ENCODE data around the gene USP32. TPM values are rescaled to one million over a fixed set of nuclear protein-coding genes. Genes with fewer than 3 reads are reported as not detected.
"Not testable (repeated sequence)": the region's sequence is repeated elsewhere in the genome, so short reads cannot be mapped to it uniquely, and the experiment has no call there.

The USP32 gene
- polyA plus RNA-seq, 1 donor (not counting 4 experiments of a cell fraction or from before 2014, with no cell fraction given) = 37.6 TPM

DNA sequence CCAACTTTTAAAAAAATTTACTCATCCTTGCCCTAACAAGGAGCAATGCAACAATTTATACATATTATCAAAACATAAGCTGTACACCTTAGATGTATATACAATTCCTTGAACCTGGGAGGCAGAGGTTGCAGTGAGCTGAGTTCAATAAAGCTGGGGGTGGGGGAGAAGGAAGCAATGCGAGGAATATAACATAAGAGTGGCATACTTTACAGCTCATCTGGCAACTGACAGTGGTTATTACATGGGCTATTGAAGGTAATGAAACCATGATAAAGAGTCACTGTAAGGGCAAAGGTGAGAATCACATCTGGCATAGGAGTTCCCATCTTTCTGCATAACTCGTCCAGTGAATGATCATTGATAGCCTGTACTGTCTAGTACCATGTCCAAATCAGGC, 198.5 kb downstream of the USP32 start:
- Histone ChIP-seq H3K9ac (ENCODE audit: control insufficient read depth, extremely low read depth, insufficient read depth, low read length) (no peak overlapping the region), H3K27me3 (ENCODE audit: control insufficient read depth, extremely low read depth, insufficient read depth, low read length) (no peaks in the 10 kb centered on the region), H4K20me1 (ENCODE audit: control insufficient read depth, extremely low read depth, insufficient read depth, low read length) (no peaks in the 10 kb centered on the region), H3K36me3 (ENCODE audit: control insufficient read depth in 2 of 2, extremely low read depth in 1 of 2, insufficient read depth in 2 of 2, low read length in 2 of 2) (peaks cover 4 to 8% of the 10 kb centered on the region in 2 experiments), H3K4me2 (ENCODE audit: control insufficient read depth, extremely low read depth, insufficient read depth, low read depth, low read length) (no peak overlapping the region), H3K4me3 (ENCODE audit: control insufficient read depth in 2 of 3, extremely low read depth in 1 of 3, insufficient read depth in 2 of 3, low read depth in 1 of 3, low read length in 3 of 3) (no peak overlapping the region), H3K79me2 (ENCODE audit: control insufficient read depth, insufficient read depth, low read length) (no peaks in the 10 kb centered on the region), H2AFZ (ENCODE audit: control insufficient read depth, low read length) (no peak overlapping the region), H3K9me3 (ENCODE audit: control insufficient read depth, low read depth, low read length) (no peaks in the 10 kb centered on the region), H3K4me1 (ENCODE audit: control insufficient read depth, extremely low read depth, insufficient read depth, low read length) (no peaks in the 10 kb centered on the region), H3K9me1 (ENCODE audit: control insufficient read depth, extremely low read depth, insufficient read depth, low read length) (no peaks in the 10 kb centered on the region), H3K27ac (ENCODE audit: control insufficient read depth, insufficient read depth, low read length) (no peak overlapping the region)
- dilution Hi-C loops (cut with MboI; ENCODE audit: extremely low pct_ligation_motif_present, low sequenced_read_pairs) = no loop called here
- no peak for TF ChIP-seq EZH2 (IDR thresholded peaks at IDR 0.05; ENCODE audit: low read length)
- TF ChIP-seq, protein P1, sequence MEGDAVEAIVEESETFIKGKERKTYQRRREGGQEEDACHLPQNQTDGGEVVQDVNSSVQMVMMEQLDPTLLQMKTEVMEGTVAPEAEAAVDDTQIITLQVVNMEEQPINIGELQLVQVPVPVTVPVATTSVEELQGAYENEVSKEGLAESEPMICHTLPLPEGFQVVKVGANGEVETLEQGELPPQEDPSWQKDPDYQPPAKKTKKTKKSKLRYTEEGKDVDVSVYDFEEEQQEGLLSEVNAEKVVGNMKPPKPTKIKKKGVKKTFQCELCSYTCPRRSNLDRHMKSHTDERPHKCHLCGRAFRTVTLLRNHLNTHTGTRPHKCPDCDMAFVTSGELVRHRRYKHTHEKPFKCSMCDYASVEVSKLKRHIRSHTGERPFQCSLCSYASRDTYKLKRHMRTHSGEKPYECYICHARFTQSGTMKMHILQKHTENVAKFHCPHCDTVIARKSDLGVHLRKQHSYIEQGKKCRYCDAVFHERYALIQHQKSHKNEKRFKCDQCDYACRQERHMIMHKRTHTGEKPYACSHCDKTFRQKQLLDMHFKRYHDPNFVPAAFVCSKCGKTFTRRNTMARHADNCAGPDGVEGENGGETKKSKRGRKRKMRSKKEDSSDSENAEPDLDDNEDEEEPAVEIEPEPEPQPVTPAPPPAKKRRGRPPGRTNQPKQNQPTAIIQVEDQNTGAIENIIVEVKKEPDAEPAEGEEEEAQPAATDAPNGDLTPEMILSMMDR (optimal IDR thresholded peaks at IDR 0.05 in 1 of 3, IDR thresholded peaks at IDR 0.05 in 1 of 3, conservative IDR thresholded peaks at IDR 0.05 in 1 of 3; ENCODE audit: extremely low read depth in 1 of 3, insufficient read depth in 2 of 3, low read length in 3 of 3) = no peak
- DNase-seq (ENCODE audit: low read depth, low spot score) = no peak
- no peak for FAIRE-seq

DNA sequence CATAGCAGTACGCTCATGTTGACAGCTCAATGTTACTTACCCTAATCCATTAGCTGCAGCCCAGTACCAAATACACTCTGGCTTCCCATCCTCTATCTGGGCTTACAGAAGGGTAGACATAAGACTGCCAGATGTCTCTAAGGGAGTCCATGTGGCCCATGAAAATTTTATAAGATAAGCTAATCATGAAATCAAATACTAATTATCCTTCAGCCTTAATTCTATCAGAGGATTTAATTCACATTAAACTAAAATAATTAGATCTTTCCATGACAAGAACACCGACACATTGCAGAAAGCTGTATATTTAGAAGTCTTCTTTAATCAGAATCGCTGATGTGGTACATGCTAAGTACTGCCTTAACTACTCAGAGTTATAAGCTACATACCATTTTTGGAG, 198.9 kb downstream of the USP32 start:
- H3K9me3 ChIP-seq (ENCODE audit: control insufficient read depth, low read depth, low read length); H3K4me3 ChIP-seq (ENCODE audit: control insufficient read depth in 2 of 3, extremely low read depth in 1 of 3, insufficient read depth in 2 of 3, low read depth in 1 of 3, low read length in 3 of 3); DNase-seq (ENCODE audit: low read depth, low spot score); H3K9me1 ChIP-seq (ENCODE audit: control insufficient read depth, extremely low read depth, insufficient read depth, low read length); H3K79me2 ChIP-seq (ENCODE audit: control insufficient read depth, insufficient read depth, low read length); H3K27ac ChIP-seq (ENCODE audit: control insufficient read depth, insufficient read depth, low read length); H3K9ac ChIP-seq (ENCODE audit: control insufficient read depth, extremely low read depth, insufficient read depth, low read length); H4K20me1 ChIP-seq (ENCODE audit: control insufficient read depth, extremely low read depth, insufficient read depth, low read length); H2AFZ ChIP-seq (ENCODE audit: control insufficient read depth, low read length); FAIRE-seq; H3K27me3 ChIP-seq (ENCODE audit: control insufficient read depth, extremely low read depth, insufficient read depth, low read length); dilution Hi-C loops (cut with MboI; ENCODE audit: extremely low pct_ligation_motif_present, low sequenced_read_pairs); H3K36me3 ChIP-seq (ENCODE audit: control insufficient read depth in 2 of 2, extremely low read depth in 1 of 2, insufficient read depth in 2 of 2, low read length in 2 of 2); H3K4me2 ChIP-seq (ENCODE audit: control insufficient read depth, extremely low read depth, insufficient read depth, low read depth, low read length); H3K4me1 ChIP-seq (ENCODE audit: control insufficient read depth, extremely low read depth, insufficient read depth, low read length): not testable (repeated sequence)

DNA sequence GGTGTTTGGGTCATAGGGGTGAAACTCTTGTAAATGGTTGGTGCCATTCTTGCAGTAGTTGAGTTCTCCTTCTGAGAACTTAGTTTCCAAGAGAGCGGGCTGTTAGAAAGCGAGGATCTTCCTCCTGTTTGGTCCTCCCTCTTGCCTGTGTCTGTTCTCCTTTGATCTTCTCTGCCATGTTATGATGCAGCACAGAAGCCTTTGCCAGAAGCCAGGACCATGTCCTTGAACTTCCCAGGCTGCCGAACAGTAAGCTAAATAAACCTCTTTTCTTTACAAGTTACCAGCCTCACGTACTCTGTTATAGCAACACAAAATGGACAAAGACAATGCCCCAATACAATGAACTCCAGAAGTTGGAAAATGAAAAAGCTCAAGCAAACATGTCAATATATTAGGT, 201.9 kb downstream of the USP32 start:
- H3K27ac ChIP-seq (ENCODE audit: control insufficient read depth, insufficient read depth, low read length); H3K4me3 ChIP-seq (ENCODE audit: control insufficient read depth in 2 of 3, extremely low read depth in 1 of 3, insufficient read depth in 2 of 3, low read depth in 1 of 3, low read length in 3 of 3); H3K9ac ChIP-seq (ENCODE audit: control insufficient read depth, extremely low read depth, insufficient read depth, low read length); H3K79me2 ChIP-seq (ENCODE audit: control insufficient read depth, insufficient read depth, low read length); H3K27me3 ChIP-seq (ENCODE audit: control insufficient read depth, extremely low read depth, insufficient read depth, low read length); H3K4me1 ChIP-seq (ENCODE audit: control insufficient read depth, extremely low read depth, insufficient read depth, low read length); H3K9me1 ChIP-seq (ENCODE audit: control insufficient read depth, extremely low read depth, insufficient read depth, low read length); DNase-seq (ENCODE audit: low read depth, low spot score); H4K20me1 ChIP-seq (ENCODE audit: control insufficient read depth, extremely low read depth, insufficient read depth, low read length); H3K4me2 ChIP-seq (ENCODE audit: control insufficient read depth, extremely low read depth, insufficient read depth, low read depth, low read length); FAIRE-seq; H2AFZ ChIP-seq (ENCODE audit: control insufficient read depth, low read length); H3K9me3 ChIP-seq (ENCODE audit: control insufficient read depth, low read depth, low read length); H3K36me3 ChIP-seq (ENCODE audit: control insufficient read depth in 2 of 2, extremely low read depth in 1 of 2, insufficient read depth in 2 of 2, low read length in 2 of 2); dilution Hi-C loops (cut with MboI; ENCODE audit: extremely low pct_ligation_motif_present, low sequenced_read_pairs): not testable (repeated sequence)
